GM10266 (cell line): Measurements from ENCODE around the gene SEMA3F.

Source experiments
- DNase-seq: peaks from one replicate; pipeline ENCODE4 v3.0.0; 2012; ENCODE audit errors: extremely low spot score
- TF ChIP-seq, protein P1 (sequence below): IDR thresholded peaks from 2 replicates; pipeline ENCODE4 v1.5.1; 2012; ENCODE audit warnings: mild to moderate bottlenecking, low read depth; ENCODE audit not compliant: control insufficient read depth, insufficient read depth; ENCODE audit errors: missing control alignments

Gene SEMA3F

DNA sequence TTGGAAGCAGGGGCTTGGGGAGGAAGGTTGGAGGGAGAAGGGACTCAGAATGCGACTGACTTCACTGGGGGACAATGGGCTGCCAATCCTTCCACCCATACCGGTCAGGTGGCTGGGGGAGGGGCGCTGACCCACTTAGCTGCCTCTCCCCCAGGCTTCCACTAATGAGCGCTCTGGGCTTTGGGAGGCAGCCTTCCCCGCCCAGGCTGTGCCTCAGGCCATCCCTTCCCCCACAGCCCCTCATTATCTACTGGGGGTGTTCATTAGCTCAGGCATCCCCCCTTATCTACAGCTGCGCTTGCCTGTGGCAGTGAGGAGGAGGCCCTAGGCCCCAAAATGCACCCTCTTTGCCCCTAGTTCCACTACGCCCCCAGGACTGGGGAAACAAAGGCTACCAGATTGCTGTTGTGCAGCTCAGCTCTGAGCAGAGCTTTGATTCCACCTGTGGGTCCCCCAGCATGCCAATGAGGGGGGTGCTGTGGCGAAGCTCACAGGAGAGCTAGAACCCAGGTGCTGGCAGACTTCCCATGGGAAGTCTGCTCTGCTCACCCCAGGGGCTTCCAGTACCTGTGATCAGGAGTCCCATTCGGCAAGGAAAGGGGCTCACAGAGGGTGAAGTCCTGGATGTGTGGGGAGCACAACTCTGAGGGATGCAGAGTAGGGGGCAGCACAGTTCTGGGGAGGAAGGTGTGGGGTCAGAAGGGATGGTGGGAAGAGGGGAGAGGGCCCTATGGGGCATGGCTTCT, 29.4 kb upstream of the SEMA3F start:
- no peak for DNase-seq

DNA sequence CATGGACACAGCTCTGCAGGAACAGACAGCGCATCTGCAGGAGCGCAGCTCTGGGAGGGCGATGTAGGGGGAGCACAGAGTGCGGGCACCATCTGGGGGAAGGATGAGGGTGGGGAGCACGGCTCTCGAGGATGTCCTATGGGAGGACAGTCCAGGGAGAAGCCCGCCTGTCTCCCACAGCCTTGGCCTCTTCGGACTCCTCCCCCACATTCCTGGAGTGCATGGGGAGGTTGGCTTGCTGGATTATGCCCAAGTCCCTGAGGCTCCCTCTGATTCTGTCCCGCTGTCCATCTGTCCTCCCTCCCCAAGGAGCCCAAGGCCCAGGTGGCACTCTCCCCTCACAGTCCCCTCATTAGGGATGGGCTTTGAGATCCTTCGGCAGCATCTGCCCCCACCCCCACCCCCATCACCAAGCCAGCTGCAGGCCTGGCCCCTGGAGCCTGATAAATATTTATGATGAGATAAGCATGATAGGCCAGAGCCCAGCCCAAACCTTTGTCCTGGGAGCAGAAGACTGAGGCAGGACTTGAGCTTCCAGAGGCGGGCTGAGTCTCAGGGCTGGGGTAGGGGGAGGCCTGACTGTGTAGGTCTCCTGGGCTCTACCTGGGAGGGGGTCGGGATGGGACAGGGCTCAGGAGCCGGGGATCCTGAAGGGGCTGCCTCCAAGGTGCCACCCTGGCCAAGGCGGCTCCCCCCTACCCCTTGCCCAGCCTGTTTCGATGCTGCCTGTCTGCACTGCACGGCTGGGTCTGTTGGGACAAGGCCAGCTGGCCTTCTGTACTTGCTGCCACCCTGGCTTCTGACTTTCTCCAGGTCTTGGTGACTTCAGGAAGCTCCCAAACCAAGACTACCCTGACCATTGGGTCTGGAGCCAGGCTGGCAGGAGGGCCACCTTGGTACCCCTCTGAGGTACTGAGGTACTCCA, 28.6 kb upstream of the SEMA3F start:
- TF ChIP-seq, protein P1, sequence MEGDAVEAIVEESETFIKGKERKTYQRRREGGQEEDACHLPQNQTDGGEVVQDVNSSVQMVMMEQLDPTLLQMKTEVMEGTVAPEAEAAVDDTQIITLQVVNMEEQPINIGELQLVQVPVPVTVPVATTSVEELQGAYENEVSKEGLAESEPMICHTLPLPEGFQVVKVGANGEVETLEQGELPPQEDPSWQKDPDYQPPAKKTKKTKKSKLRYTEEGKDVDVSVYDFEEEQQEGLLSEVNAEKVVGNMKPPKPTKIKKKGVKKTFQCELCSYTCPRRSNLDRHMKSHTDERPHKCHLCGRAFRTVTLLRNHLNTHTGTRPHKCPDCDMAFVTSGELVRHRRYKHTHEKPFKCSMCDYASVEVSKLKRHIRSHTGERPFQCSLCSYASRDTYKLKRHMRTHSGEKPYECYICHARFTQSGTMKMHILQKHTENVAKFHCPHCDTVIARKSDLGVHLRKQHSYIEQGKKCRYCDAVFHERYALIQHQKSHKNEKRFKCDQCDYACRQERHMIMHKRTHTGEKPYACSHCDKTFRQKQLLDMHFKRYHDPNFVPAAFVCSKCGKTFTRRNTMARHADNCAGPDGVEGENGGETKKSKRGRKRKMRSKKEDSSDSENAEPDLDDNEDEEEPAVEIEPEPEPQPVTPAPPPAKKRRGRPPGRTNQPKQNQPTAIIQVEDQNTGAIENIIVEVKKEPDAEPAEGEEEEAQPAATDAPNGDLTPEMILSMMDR: no peak
- no peak for DNase-seq

More for the DNA sequence above, 29.4 kb upstream of the SEMA3F start:
- TF ChIP-seq, protein P1: no peak

DNA sequence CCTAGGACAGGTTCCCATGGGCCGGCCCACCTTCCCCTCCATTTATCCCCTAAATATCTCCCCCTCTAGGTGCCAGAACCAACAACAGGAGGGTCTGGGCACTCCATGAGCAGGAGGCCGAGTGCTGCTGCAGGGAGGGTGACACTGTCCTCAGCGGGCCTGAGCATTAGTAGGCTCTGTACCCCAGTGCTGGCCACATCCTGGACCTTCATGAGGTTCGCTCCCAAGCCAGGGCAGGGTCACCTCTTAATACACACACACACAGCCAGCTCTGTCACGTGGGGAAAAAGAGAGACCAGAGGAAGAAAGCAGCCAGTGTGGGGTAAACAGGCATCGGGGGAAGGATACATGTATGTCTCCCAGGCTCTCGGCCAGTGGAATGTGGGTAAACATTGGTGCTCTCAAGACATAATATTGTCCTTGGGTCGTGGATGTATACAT, 27.9 kb upstream of the SEMA3F start:
- no peak for DNase-seq

DNA sequence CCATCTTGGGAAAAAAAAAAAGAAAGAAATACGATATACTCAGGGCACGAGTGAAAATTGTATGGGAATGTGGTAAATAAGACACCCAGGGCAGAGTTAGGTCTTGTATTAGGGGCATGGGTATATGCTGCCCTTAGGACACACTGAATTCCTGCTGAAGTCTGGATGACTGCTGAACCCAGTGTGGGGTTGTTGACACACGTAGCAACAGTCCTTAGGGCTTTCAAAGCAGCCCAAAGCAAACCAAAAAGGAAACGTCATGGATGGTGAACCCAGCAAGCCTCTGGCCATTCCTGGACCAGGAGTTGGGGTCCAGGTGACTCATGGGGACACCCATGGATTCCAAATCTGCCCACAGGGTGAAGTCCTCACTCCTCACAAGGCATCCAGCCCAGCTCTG, 27.1 kb upstream of the SEMA3F start:
- no peak for DNase-seq
- TF ChIP-seq, protein P1: no peak

More for the DNA sequence above, 27.9 kb upstream of the SEMA3F start:
- TF ChIP-seq, protein P1: no peak

DNA sequence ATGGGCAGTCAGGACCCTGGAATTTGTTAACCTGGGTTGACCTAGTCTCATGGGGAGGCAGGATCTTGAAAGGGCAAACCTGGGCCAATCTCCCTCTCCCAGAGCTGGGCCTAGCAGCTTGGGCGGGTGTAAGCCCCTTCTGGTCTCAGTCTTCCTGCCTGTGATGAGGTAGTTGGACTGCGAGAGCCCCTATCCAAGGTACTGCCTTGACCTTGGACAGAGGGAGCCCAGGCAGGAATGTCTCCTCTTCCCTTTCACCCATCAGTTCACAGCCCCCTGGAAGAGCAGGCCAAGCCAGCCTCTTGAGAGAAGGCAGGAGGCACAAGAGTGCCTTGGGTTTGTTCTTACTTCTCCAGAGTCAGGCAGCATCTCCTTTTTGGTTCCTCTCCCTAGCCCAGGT, 24.7 kb upstream of the SEMA3F start:
- TF ChIP-seq, protein P1: no peak
- DNase-seq: no peak

DNA sequence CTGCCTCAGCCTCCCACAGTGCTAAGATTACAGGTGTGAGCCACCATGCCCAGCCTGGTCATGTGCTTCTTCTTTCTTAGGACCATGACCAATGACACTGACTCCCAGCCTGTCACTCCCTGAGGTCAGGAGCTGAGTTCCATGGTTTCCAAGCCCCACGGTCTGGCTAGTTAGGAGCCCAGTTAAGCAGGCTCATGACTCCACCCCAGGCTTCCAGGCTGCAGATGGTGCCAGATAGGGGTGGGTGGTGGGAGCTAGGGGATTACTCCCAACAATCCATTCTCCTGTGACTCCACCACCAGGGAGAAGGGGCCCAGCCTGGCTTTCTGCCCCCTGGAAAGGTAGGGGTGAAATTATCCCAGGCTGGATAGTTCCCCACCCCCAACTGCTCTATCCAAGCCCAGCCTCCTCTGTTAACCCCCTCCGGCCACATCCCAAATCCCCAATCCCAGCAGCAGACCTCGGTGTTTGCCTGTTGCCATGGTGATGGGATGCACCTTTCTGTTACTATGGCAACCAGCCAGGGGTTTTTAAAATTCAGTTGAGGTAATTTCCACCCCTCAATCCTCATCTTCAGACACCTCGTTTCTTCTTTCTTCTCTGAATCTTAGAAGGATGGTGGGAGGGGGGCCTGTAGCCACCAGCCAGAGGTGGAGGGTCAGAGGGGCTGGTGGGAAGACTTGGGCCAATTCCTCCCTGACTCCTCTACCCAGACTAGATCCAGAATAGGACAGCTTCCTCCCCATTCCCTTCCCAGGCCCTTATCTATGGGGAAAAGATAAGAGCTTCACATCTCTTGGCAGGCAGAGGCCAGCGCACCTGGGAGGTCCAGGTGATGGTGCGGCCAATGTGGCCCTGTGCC, 22.5 kb upstream of the SEMA3F start:
- DNase-seq: no peak
- TF ChIP-seq, protein P1: no peak
